Renal cortical epithelial cell (primary cell): ENCODE measurements around the gene HRH1. TPM values are rescaled to one million over a fixed set of nuclear protein-coding genes. Genes with fewer than 3 reads are reported as not detected.
A peak's percentile ranks its signal among the peaks of the same experiment; 100 is the strongest.
"Not testable (repeated sequence)": the region's sequence is repeated elsewhere in the genome, so short reads cannot be mapped to it uniquely, and the experiment has no call there.

ENCODE experiments used
- DNase-seq: peaks from one replicate; pipeline ENCODE4 v3.0.0-alpha.2; 2011; ENCODE audit warnings: low read depth
- total RNA-seq: library from RNA; depleted of rRNA; stranded (reverse); fragments of >200 nt; gene quantifications from 2 replicates; pipeline ENCODE4 v1.2.3, GENCODE V29; 2014

Gene HRH1
- total RNA-seq, 1 donor from 2014 or later = 80.7 TPM

DNA sequence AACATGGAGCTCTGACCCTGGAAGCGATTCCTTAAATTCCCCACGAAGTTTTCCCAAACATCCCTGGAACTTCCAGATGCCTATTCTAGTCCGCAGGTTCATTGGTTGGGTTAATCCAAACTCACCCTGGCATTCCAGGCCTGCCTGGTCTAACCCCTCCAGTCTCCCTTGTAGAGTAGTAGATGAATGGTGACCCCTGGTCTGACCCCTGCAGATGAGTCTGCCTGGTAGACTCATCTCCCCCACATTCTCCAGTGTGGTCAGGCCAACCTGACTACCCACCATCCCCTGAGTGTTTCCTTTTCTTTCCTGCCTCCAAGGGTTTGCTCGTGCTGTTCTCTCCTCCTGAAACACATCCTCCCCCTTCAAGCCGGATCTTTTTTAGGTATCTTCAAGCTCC is 10.8 kb upstream of the HRH1 start:
- peak; percentile 80 for DNase-seq

DNA sequence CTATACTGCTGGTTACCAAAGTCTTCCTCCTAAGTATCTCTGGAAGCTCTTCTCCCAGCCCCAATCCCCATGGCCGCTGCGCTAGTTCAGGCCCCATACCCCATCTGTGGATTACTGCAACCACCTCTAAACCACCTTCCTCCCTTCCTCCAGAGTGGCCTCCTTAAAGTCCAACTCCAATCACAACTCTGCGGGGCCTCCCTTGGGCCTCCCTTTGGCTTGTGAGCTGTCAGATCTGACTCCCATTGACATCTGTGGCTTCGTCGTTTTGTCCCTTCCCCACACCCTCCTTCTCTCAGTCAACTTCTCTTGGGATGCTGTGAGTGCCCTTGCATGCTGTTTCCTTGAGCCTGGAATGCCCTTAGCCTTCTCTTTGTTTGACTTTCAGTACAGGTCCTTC is 9.3 kb upstream of the HRH1 start:
- DNase-seq = no peak

DNA sequence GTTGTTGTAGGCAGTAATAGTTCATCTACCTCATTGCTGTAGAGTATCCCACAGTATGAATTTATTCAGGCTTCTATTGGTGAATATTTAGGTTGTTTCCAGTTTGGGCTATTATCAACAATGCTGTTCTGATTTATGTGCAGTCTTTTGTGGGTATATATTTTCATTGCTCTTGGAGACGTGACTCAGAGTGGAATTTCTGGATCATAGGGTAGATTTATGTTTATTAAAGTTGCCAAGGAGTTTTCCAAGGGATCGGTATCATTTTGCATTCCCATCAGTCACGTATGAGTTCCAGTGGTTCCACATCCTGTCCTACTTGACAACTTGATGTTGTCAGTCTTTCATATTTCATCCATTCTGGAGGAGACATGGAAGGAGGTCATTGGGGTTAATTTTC is 8.4 kb upstream of the HRH1 start:
- DNase-seq = peak; percentile 79

DNA sequence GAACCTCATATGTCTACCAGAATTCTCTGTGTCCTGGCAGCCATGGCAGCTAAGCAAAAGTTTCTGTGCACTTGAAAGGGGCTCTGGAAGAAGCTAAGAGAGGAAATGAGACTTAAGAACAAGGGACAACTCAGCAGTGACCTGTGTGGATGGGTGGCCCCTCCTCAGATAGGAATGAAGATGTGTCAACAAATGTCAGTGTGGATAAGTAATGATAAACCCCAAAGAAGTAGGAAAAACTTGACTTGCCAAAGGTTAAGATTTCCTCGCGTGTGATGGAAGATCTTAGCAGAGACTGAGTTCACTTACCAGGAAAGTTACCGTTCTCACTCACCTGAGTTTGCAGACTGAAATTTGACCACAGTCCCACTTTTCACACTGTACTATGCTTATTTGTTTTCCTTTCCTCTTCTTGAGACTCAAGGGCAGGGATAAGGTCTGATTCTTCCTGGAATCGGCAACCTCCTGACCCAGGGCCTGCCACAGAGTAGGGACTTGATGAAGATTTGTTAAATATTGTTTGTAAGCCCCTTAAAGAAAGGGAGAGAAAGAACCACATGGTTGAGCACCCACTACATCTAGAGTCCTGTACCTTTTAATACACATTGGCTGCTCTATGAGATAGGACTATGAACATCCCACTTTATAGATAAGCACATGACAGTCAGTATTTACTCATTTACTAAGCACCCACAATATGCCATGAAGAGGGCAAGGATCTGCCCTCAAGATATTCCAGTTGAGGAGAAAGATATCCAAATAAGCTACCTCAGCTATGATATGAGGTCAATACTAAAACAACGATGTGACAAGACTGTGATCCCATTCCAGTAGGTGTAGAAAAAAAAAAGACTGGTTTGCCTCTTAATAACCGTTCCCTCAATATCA is 7.3 kb upstream of the HRH1 start:
- no peak for DNase-seq

DNA sequence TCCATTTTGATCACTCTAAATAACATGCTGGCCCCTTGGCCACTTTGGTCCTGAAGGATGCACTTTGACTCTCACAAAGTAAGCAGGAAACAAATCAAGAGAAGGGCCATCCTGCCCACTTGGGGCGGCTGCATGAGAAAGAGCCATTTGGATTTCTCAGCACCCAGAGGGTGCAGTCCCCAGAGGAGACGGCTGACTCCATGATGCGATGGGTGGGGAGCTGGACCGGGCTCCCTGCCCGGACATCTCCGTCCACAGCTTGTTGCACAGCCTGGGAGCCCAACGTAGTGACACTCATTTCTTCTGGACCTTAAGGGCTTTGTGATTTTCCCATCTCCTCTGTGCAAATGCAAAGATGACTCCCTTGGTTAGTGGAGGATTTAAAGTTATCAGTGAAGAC is 4.0 kb upstream of the HRH1 start:
- DNase-seq = no peak

DNA sequence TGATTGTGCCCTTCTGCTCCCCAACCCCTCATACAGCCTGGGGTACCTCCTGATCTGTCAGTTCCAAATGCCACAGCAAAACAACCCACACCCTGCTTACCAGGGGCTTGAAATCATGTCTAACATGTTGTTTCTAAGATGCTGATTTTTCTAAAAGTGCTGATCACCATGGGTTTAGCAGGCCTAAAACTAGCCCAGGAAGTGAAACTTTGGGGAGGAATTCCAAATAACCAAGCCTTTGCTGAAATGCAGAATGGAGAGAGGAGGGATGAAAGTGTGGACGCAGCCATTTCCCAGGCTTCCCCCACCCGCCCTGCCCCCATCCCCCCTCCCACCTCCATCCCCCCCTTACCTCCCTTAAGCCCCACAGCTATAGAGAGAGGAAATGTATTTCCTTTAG is 2.0 kb upstream of the HRH1 start:
- no peak for DNase-seq

DNA sequence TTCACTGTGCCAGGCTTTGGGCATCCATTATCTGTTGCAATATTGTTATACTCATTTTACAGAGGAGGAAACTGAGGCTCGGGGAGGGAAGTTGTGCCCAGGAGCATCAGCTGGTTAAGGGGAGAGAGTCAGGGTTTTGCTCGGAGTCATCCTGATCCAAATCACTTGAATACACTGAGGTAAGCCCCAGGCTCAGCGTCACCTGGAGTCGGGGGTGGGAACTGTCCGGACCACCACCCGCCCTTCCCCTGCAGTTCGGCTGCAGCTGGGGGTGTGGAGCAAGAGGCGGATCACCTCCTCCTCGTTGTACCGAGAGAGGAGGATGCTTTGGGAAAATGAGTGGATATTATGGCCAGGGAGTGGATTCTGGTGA is 646 bp downstream of the HRH1 start:
- DNase-seq = no peak

DNA sequence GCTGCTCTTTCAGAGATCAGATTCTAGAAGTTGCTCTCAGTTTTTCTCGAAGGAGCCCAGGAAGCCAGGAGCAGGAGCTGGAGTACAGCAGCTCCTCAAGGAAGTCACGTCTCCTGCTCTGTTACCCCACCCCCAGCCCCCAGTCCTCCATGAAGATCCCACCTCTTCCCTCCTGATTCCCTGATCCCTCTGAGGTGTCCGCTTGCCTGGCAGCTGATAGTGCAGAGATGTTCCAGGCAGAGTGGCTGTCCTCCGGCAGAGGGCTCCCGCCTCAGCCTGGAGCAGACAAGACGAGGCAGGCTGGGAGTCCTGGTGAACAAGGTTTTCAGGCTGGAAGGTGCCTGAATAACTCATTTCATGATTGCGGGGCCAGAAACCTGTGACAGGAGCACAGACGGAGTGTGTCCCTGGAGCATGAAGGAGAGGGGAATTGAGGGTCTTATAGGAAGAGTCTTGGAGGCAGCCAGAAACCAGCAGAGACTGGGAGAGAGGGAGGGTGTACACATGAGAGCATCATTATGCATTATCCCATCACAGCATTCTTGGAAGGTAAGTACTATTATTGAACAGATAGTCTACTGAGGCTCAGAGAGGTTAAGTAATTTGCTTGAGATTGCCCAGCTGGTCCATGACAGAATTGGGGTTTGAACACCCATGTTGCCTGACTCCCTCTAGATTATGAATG is 1.2 kb downstream of the HRH1 start:
- peak; percentile 68 for DNase-seq

DNA sequence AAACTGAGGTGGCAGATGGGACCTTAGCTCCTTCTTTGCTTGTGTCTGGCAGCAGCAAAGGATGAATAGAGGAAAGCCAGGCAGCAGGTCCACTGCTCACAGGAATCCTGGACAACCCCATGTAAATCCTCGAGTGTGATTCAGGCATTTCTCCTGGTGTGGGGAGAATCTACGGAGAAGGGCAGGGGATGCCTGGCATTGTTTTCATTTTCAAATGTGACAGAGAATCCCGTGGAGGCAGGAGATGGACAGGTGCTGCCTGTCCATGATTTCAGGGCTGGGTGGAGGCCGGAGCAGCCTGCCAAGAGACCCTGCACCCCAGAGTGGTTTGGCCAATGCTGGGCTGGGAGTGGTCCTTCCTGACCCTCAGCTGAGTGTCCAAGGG is 1.7 kb downstream of the HRH1 start:
- no peak for DNase-seq

DNA sequence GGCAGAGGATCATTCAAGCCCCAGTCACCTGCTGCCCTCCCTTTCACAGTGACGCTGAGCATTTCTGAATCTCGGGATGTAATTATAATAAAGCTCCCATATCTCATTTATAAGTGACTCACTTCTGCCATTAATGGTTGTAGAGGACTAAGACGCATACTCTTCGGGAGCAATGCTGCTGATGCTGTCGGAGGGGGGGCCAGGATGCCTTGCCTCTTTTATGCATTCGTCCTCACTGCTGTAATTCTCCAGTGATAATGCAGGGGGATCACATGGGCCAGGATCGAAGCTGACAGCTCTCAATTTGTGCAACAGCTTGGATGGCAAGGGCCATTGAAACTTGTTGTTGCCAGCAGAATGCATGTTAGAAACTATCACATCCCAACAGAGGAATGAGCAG is 3.1 kb downstream of the HRH1 start:
- DNase-seq = no peak

DNA sequence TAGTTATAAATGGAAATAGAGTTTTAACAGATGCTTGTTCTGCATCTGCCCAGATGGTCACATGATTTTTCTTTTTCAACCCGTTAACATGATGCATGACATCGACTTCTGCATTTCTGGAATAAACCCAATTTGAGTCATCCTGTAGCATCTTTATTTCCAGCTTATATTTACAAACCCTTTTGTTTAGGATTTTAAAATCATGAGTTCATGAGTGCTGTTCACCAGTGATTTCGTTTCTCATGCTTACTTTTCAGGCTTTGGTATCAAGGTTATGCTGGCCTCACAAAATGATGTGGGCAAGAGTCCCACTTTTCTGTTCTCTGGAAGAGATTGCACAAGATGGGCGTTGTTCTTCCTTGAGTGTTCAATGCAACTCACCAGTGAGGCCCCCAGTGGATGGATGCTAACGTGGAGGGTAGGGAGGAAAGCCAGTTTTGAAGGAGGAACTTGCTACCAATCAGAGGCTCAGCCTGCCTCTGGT is 5.2 kb downstream of the HRH1 start:
- DNase-seq = no peak

DNA sequence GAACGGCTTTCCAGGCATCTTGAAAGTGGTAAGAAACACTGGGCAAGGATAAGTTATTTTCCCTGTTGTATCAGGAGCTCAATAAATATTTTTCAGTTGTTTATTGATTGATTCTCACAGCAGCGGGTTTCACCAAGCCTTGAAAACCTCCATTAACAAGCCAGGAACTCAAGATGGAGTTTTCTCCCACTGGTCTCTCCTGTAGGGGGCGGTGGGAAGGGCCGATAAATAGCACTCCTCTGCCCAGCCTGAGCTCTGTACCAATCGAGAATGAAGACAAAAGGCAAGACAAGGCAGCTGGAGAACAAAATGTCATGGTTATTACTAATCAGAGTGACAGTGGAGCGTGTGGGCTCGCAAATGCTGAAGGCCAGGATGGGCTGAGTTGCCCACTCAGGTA is 7.4 kb downstream of the HRH1 start:
- DNase-seq = no peak

DNA sequence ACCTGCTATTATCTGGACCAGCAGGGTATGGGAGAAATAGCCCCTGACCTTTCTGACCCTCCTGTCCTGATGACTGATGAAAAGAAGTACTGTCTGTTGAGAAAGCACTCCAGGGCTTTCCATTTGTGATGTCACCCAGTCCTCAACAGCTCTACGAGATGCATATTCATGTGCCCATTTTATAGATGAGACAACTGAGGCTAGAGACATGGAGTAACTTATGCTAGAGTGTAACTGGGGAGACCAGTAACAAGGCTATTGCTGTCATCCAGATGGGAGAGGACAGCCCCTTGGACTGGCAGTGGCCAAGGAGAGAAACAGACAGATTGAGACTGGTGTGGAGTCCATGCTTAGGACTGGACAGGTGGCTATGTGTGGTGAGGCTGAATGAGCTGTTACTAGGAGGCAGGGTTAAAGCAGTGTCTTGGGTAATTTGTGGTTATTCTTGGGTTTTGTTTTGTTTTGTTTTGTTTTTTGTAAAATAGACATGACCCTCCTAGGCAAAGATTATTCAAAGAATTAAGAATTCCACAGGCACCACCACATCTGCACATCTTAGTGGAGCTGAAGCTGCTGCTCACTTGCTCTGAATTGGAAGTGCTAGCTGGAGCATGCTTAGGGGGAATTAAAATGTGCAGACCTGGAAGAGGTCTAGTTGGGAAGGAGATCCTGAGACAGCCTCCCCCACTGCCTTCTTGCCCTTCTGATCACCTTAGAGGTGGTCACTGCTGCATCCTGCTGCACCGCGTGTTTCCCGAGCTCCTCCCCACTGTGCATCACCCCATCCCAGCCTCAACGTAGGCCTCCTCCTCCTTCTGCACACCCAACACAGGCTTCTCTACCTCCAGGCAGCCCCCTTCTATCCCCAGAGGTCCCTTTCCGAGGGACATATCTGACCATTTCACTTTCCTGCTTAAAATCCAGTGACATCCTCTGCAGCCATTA is 8.4 kb downstream of the HRH1 start:
- DNase-seq = no peak

DNA sequence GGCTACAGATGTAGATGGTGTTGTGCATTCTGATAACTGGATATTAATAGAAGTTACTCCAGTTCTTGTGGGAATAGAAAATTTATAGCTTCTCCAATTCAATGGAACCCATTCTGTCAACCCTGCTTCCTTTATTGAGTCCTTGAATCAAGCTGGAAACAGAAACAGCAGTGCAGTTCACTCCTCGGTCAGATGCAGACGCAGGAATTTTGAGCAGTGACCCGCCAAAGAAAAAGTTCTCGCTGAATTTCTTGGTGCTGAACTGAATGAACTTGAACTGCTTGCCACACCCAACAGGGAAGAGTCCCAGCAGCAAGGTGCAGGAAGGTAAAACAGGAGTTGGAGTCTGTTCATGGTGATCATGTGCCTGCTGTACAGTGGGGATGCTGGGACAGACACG is 10.3 kb downstream of the HRH1 start:
- no peak for DNase-seq

DNA sequence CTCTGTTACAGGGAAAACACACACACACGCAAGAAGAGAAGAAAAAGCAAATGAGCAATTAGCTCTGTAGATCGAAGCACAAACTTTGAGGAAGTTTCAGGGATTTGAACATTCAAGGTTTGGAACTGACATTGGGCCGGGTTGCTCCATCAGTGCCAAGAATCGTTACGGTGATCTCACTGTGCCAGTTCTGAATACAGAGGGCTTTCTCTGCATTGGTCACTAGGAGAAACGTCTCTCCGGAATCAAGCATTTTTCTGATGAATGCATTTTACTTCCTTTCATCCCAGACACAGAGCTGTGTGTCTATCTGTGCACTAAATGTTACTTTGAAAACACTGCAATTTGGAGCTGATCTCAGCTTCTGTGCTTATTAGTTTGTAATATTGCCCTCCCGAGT is 11.2 kb downstream of the HRH1 start:
- DNase-seq = no peak

DNA sequence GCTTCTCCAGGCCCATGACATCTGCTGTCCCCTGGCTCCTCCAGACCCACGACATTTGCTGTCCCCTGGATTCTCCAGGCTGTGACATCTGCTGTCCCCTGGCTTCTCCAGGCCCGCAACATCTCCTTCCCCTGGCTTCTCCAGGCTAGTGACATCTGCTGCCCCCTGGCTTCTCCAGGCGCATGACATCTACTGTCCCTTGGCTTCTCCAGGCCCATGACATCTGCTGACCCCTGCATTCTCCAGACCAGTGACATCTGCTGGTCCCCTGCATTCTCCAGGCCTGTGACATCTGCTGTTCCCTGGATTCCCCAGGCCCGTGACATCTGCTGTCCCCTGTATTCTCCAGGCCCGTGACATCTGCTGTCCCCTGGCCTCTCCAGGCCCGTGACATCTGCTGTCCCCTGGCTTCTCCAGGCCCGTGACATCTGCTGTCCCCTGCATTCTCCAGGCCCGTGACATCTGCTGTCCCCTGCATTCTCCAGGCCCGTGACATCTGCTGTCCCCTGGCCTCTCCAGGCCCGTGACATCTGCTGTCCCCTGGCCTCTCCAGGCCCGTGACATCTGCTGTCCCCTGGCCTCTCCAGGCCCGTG is 12.6 kb downstream of the HRH1 start:
- not testable (repeated sequence) for DNase-seq

DNA sequence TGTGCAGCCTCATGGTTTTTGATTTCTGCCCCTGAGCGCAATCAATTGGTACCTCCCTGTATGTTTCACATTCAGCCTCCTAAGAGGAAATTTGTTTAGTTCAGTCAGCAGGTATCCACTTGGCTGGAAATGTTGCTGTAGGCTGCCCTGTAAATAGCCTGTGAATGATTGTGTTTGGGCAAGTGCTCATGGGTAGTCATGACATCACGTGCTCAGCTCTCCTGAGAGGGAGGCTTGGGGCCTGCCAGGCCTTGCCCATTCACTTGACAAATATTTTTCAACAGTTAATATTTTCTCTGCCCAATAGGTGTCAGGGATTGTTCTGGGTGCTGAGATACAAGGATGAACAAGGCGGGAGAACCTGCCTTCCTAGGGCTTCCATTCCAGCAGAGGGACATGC is 13.3 kb downstream of the HRH1 start:
- DNase-seq = no peak

DNA sequence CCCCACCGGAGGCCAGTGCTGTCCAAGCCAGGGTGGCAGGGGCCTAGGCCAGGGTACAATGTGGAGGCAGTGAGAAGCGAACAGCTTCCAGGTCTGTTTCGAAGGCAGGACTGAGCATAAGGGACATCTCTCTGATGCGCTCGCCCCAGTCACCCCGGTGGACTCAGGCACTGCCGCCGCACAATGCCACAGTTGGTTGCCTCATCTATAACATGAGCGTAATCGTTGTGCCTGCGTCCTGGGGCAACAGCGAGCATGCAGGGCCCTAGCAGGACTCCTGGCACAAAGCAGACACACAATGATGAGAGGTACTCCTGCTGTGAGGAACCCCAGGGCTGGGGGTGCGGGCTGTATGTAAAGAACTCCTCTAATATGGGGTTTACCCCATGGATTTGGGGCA is 14.1 kb downstream of the HRH1 start:
- no peak for DNase-seq

DNA sequence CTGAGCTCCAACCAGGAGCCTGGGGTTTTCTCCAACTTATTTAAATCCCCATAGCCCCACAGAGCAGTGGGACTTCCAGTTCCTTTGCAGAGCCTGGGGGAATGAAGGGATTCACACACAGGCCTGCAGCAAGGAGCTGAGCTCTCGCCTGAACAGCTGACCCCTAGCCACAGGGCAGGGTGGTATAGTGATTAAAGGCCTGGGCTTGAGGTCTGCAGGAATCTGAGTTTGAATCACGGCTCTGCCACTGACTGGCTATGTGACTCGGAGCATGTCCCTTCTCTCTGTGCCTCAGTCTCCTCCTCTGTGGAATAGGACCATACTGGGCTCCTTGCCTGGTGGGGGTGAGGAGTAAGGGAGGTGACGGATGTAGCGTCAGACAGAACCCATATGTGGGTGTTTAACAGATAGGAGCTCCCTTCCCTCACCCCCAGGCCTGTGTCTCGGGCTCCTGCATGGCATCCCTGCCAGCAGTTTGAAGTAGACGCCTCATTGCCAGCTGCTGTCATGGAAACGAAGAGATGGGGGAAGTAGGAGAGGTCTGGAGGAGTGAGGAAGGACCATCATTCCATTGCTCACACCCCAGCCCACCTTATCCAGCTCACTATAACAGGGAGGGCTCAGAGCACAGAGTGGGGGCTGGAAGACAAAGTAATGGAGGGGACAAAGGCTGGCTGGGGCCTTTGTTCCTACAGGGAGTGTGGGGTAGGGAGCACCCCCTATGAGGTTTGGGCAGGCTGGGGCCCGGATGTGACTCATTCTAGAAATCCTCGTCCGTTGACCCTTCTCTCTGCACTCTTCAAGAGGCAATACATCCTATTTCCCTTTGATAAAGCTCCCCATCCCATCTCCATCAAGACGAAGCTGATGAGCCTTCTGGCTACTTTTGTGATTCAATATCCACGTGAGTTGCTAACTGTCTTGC is 14.8 kb downstream of the HRH1 start:
- DNase-seq = no peak

DNA sequence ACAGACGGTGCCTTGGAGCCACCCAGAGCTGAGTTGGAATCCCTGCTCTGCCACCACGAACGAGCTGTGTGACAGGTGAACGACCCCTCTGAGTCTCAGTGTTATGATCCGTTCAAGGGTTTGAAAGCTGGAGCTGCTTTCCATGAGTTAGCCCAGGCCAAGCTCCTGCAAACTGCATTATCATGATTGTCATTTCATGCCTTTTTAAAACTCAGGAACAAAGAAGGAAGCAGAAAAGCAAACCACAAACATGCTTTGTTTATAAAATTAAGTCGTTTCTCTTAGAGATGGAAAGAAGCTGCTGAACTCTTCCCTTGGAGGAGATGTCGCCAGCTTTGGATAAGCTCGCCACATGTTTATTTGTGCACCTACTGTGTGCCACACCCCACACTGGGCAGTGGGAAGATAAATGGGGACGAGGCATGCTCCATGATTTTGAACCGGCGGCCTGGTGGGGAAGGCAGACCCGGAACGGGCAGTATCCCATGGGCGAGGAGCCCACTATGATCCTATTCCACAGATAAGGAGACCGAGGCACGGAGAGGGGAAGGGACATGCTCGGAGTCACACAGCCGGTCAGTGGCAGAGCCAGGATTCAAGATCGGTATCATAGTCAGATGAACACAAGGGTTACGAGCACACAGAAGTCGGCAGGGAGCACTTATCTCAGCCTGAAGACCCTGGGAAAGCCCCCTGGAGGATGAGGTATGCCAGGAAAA is 15.9 kb downstream of the HRH1 start:
- DNase-seq = no peak
